C4-2B (cell line): ENCODE results near the gene FFAR4.

Source experiments
- ZFX ChIP-seq: fragments of 450-650 bp; IDR thresholded peaks from 2 replicates; pipeline ENCODE4 v1.6.1; 2017
- TF ChIP-seq, protein P1 (sequence below): fragments of 450-650 bp; conservative IDR thresholded peaks from 2 replicates; pipeline ENCODE4 v1.5.1; 2017; ENCODE audit warnings: mild to moderate bottlenecking

DNA sequence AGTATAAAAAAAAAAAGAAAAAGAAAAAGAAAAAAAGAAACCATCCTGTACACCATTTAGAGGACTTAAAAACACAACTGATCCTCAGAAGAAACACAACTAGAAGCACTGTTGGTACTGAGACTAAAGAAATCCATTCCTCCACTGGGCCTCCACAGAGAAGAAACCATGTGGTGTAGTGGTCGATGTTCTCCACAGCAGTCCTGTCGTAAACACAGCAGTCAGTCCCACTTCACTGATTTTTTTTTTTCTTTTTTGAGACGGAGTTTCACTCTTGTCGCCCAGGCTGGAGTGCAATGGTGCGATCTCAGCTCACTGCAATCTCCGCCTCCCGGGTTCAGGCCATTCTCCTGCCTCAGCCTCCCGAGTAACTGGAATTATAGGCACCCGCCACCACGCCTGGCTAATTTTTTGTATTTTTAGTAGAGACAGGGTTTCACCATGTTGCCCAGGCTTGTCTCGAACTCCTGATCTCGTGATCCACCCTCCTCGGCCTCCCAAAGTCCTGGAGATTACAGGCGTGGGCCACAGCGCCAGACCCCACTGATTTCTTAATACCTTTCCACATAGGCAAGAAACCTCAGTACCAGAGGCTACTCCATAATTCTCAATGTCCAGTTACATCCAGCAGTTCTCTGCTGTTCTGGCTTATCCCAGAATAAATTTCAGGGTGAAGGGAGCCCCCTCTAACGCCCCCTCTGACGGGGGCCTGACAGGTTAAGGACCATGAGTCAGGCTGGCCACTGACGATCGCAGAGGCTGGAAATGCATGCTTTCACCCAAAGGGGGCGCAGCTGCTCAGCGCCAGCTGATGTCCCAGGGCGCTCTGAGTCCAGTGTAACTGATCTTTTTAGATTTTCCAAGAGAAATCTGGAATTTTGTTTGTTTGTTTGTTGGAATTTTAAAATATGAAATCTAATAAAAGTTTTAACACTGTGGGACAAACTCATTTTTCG, 24.8 kb upstream of the FFAR4 start:
- TF ChIP-seq, protein P1, sequence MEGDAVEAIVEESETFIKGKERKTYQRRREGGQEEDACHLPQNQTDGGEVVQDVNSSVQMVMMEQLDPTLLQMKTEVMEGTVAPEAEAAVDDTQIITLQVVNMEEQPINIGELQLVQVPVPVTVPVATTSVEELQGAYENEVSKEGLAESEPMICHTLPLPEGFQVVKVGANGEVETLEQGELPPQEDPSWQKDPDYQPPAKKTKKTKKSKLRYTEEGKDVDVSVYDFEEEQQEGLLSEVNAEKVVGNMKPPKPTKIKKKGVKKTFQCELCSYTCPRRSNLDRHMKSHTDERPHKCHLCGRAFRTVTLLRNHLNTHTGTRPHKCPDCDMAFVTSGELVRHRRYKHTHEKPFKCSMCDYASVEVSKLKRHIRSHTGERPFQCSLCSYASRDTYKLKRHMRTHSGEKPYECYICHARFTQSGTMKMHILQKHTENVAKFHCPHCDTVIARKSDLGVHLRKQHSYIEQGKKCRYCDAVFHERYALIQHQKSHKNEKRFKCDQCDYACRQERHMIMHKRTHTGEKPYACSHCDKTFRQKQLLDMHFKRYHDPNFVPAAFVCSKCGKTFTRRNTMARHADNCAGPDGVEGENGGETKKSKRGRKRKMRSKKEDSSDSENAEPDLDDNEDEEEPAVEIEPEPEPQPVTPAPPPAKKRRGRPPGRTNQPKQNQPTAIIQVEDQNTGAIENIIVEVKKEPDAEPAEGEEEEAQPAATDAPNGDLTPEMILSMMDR, result peak; percentile 84
- TF ChIP-seq ZFX, result no peak
